ENCODE data around the gene TBC1D9B.

TBC1D9B gene

DNA sequence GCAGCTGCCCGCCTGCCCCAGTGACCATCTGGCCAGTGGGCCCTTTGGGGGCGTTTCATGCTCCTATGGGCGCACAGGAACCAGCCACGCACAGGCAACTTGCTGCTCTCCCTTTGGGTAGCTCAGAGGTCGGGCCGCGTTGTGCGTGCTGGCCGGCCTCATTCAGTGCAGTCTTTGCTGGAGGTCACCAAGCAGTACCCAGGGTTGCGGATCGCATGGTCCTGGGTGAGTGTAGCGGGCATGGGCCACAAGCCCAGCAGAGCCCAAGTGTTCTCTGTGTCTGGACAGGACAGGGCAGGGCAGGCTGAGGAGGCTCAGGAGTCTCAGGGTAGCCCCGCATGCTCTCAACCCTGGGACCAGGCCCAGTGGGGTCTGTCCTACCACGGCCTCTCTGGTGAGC is 39.2 kb downstream of the TBC1D9B start:
- peak; percentile 23 for DNase-seq

DNA sequence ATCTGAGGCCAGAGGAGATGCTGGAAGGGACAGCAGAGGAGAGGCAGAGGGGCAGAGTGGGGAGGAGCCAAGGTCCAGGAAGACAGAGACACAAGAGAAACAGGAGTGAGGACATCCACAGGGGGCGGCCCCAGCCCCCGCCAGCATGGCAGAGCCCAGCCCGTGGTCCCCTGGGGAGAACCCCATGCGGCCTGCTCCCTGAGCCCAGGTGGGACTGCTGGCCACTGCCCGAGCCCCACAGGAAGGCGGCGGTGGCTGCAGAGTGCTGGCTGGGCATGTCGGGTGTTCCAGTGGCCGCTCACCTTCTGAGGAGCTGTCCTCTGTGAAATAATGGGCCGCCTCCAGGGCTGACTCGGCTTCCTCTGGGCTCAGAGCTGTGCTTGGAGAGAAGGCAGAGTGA is 40.2 kb downstream of the TBC1D9B start:
- DNase-seq = peak; percentile 19

DNA sequence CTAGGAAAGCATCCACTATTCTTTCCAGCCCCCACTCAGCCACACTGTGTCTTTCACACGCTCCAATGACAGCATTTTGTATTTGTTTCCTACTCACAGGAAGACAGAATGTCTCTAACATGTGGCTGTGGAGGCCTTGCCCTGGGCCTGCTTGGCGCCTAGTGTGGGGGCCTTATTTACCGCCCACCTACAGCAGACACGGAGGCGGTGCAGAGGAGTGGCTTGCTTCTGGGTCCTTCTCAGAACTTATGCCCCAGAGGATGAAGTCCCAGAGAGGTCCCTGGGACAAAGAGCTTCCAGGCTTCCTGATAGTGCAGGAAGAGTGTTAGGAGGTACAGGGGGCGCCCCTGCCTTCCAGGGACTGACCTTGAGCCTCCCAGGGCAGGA is 40.6 kb downstream of the TBC1D9B start:
- DNase-seq = peak; percentile 13

DNA sequence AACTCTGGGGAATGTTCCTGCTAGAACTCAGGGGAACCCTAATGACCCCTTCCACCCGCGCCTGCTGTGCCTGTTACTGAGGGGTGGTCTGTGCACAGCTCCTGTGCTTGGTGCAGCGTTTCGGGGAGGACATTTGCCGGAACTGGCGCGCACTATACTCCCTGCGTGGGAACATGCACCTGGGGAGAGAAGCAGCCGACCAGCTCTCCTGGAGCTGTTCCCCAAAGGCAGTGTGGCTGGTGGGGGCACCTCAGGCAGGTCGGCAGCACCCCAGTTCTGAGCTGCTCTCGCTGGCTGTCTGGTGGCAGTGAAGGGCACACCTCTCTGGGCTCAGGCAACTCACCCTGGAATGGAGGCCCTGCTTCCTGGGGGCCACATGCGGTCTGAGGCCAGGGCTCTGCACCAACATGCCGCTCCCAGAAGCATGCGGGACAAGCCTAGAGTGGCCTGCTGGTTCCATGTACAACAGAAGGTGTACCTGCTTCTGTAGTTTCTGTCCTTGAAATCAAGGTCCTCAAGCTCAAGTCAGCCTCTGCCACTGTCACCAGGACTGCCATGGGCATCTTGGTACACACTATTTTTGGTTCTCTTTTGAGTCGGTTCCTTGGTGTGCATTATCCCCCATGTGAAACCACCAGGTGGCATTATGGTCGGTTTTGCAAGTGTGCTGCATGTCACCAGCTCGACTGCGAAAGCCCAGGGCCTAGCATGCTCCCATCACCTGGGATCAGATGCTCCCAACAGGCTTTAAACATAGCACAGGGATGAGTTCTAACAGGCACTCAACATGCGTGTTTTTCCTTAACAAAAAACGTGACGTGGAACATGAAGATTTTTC is 41.2 kb downstream of the TBC1D9B start:
- DNase-seq = peak; percentile 22

DNA sequence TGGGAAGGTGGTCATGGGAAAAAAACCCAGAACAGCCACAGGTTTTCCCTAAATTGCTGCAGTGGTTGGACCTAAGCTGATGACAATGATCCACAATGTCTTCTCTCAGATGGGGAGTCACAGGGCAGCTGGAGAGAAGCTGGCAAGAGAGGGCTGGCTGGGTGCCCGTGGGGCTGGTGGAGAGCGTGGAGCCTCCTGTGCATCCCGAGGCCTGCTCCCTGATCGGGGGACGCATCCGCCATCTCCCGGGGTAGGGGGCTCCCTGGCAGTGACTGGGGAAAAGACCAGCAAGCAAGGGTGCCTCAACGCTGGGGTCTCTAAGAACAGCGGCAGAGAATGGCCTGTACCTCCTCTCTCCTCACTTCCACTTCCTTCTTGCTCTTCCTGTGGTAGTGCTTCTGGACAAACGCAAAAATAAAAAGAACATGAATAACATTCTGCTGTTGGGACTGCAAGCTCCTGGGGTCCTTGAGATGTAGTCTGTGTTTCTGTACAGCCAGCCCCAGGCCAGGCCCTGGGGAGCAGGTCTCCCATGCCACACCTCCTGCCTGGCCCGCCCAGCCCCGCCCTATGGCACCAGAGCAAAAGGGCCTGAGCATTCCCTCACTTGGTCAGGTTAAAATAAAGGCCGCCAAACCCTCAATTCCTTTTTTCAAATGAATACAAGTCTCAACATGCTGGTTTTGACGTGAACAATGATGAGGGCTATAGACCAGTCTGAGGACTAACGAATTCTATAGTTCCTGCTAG is 42.0 kb downstream of the TBC1D9B start:
- peak; percentile 12 for DNase-seq

- no peak for DNase-seq
Observed at GRCh38 chr5:179864686-179865085, 43.0 kb downstream of the TBC1D9B start.

- peak; percentile 16 for DNase-seq
Observed at GRCh38 chr5:179863449-179864085, 44.1 kb downstream of the TBC1D9B start.

GRCh38 chr5:179862891-179863290 is 44.8 kb downstream of the TBC1D9B start:
- peak; percentile 10 for DNase-seq

GRCh38 chr5:179862296-179862695 is 45.4 kb downstream of the TBC1D9B start:
- peak; percentile 15 for DNase-seq

GRCh38 chr5:179860301-179860700 is 47.4 kb downstream of the TBC1D9B start:
- DNase-seq = peak; percentile 25

- peak; percentile 97 for DNase-seq
Observed at GRCh38 chr5:179858586-179859427, 48.9 kb downstream of the TBC1D9B start, which contains the start of gene MRNIP. Gene MRNIP (minus strand): TSS chr5:179858817. CDS start chr5:179858796, 21 bp downstream.

DNA sequence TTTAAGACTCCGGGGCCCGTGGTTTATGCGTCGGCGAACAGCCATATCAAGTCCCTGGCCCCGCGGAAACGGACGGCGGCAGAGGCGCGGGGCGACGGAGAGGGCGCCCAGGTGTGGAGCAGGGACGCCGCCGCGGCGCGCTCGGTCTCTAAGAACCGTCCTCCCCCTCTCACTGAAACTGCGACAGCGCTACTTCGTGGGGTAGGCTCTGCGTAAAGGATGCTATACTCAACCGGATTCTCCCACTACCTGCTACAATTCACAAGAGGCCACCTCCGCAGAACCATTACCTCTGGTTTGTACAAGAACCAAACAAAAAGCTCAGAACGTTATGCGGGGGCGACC is 49.5 kb downstream of the TBC1D9B start:
- no peak for DNase-seq

DNA sequence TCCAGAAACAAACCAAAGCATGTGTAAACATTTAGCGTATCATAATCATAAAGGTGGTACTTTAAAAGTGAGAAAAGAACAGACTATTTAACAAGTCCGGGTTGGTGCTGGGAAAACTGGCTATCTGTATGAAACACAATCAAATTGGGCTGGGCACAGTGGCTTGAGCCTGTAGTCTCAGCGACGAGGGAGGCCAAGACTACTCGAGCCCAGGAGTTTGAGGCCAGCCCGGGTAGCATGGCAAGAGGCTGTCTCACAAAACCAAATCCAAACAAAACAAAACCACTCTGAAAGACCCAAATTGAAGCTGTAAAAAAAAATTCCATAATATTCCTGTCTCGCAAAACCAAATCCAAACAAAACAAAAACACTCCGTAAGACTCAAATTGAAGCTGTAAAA is 53.3 kb downstream of the TBC1D9B start:
- no peak for DNase-seq

- DNase-seq = no peak
Observed at GRCh38 chr5:179852993-179853547, 54.6 kb downstream of the TBC1D9B start.

DNA sequence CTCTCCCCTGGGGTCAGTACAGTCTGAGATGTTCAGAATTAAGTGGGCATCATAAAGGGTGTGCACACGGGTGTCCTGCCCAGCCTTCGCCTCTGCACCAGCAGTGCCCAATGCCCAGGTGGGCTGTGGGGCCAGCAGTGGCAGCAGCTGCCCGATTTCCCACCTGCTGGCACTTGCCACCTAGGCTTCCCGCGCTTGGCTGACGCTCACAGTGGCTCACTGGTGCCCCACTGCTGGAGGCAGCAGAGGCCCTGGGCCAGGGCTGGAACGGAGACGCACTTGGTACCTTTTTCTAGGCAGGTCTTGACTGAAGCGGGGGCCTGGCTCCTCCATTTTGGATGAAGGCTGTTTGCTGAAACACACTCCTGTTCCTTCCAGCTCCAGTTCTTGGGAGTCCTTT is 66.1 kb downstream of the TBC1D9B start:
- DNase-seq = no peak

DNA sequence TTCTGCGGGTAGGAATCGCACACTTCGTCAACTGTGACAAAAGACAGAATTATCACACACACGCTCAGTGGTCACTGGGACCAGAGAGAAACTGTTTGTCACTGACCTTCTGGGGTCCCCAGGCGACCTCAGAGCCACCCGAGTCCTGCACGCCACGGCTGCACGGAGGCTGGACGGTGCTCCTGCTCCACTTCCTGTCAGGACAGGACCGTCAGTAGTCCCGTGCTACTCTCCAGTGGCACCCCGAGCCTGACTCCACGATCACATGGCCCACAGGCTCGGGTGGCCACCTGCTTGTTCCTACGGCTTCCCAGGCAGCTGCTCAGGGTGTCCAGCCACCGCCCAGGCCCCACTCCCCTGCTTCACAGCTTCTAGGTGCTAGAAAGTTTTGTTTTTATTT is 66.9 kb downstream of the TBC1D9B start:
- no peak for DNase-seq

GRCh38 chr5:179840321-179840720 is 67.4 kb downstream of the TBC1D9B start:
- no peak for DNase-seq

DNA sequence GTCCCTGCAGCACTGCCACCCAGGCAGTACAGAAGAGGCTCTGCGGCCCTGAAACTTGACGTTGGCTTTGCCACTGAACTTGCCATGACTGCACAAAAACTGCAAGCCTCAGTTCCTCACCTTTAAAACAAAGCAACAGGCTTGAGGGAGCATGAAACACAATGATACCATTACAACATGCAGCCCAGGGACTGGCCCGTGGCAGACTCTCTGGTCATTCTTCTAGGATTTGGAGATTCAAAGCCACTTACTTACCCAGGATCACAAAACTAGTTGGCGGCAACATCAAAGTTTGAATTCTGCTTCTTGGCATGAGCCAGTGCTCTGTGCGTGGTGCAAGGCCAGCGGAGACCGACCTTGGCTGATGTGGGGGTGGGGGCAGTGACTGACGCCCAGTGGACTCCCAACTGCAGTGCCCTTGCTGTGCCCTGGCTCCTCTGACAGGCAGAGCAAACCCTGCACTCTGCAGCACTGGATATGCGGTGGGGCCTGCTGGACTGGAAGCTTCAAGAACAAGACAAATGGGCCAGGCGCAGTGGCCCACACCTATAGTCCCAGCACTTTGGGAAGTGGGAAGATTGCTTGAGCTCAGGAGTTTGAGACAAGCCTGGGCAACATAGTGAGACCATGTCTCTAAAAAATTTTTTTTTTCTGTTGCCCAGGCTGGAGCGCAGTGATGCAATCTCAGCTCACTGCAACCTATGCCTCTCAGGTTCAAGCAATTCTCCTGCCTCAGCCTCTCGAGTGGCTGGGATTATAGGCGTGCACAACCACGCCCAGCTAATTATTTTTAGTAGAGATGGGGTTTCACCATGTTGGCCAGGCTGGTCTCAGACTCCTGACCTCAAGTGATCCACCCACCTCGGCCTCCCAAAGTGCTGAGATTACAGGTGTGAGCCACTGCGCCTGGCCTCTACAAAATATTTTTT is 68.1 kb downstream of the TBC1D9B start:
- DNase-seq = no peak

- DNase-seq = no peak
Observed at GRCh38 chr5:179837076-179838011, 70.4 kb downstream of the TBC1D9B start.

Measured in left hindlimb (tissue), 1 donor.